ELF-1 (cell line): Measurements from ENCODE around the gene PRKD2.
A peak's percentile ranks its signal among the peaks of the same experiment; 100 is the strongest.
"Not testable (repeated sequence)": the region's sequence is repeated elsewhere in the genome, so short reads cannot be mapped to it uniquely, and the experiment has no call there.

Experiments used
- DNase-seq: peaks from one replicate; pipeline ENCODE4 v3.0.0-alpha.2; 2016; ENCODE audit warnings: low read depth, low spot score

The PRKD2 gene

DNA sequence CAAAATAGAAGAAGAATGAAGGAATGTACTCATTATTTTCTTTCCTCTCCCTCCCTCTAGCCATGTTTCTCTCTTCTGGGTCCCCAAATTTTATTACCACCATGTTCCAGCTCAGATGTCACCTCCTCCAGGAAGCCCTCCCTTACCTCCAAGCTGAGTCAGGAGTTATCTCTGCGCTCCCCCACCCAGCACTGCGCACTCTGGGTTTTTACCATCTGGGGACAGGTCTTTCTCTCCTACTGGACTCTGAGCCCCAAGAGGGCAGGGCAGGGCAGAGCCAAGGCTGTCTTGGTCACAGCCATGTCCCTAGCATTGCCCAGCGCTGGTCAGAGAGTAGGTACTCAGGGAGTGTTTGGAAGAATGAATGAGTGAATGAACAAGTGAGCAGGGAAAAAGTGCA is 83.8 kb downstream of the PRKD2 start:
- DNase-seq: no peak

DNA sequence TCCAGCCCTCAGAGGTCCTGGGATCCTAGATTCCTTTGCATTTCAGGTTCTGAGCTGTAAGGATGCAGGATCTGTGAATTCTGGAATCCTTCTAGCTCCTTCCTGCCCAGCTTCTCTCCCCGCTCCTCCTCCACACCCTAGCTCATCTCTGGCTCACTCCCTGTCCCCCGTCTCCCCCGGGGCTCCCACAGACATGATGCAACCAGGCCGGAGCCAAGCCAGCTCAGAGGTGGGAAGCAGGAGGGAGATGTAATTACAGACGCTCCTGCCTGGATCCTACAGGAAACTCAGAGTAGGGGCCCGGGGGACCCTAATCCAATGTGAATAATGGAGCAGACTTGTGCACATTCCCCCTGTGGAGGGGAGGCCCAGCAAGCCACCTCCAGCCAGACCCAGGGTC is 85.4 kb downstream of the PRKD2 start:
- DNase-seq: no peak

DNA sequence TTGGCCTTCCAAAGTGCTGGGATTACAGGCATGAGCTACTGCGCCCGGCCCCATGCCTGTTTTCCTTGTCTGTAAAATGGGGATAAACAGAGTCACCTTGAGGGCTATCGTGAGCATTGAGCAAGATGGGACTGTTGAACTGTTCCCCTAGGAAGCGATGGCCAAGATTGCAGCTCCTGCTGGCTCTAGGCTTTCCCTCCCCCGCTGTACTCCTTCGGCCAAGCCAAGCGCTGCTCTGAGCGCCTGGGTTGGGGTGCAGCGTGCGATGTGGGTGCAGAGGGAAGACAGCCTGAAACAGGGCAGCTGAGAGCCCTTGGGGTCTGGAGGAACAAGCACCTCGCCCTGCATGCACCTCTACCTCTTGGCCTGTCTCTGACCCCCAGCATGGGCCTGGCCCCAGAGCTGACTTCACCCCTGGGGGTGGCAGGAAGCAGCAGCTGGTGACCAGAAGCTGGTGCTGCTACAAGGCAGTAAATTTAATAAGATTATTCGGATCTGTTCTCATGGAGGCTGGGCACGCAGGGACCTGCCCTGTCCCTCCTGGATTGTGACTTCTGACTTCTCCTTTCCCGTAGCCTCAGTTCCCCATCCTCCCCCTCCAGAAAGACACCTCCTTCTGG is 86.2 kb downstream of the PRKD2 start:
- DNase-seq: no peak

DNA sequence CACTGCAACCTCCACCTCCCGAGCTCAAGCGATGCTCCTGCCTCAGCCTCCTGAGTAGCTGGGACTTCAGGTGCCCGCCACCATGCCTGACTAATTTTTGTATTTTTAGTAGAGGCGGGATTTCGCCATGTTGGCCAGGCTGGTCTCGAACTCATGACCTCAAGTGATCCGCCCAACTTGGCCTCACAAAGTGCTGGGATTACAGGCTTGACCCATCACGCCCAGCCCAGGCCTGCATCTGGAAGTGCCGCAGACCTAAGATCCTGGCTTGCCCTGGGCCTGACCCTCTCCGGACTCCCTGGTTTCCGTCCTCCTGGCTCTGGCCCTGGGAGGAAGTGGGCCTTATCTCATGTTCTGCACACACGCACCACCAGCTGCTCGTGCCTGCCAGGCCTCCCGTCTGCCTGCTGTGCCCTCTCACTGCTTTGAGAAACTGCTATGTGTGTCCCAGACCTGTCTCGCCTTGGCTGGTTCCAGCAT is 87.3 kb downstream of the PRKD2 start:
- DNase-seq: peak; percentile 74

DNA sequence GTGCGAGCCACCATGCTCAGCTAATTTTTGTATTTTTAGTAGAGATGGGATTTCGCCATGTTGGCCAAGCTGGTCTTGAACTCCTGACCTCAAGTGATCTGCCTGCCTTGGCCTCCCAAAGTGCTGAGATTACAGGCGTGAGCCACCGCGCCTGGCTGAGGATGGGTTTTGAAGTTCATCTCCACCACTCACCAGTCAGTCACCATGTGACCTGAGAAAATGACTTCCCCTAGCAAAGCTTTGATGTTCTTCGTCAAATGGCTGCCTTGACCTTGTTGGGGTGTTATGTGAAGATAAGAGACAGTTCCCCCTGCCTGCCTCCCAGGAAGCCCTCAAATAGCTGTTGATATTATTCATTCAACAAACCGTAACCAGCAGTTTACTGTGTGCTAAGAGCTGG is 87.9 kb downstream of the PRKD2 start:
- not testable (repeated sequence) for DNase-seq

DNA sequence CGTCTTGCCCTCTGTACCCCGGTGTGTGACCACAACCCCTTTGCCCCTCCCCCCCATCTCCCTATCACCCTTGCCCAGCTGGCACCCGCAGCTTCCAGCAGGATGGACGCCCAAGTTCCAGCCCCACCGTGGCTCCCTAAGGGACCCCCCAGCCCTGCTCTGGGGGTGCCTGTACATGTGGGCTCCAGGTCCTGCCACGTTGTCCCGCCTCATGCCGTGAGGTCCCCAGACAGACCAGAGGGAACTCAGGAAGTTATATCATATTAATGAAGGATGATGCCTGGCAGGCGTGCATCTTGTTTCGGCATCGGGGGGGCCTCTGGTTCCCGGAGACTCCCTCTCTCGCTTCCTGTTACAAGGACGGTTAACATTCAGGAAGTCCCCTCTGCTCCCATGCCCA is 90.5 kb downstream of the PRKD2 start:
- no peak for DNase-seq

DNA sequence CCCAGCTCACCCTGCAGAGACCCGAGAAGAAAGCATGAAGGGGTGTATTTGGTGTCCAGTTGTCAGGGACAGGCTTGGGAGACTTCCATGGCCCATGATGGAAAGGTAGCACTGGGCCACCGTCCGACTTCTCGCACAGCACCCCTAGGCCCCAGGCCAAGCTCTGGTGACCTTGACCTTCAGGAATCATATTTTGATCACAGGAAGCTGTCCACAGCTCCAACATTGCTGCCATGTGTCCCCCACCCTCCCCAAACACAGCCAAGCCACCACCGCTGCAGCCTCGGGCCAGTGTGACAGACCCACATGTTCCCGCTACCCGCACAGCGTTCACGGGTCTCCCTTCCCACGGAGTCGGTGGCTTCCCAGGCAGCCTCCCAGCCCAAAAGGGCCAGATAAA is 91.2 kb downstream of the PRKD2 start:
- DNase-seq: no peak

DNA sequence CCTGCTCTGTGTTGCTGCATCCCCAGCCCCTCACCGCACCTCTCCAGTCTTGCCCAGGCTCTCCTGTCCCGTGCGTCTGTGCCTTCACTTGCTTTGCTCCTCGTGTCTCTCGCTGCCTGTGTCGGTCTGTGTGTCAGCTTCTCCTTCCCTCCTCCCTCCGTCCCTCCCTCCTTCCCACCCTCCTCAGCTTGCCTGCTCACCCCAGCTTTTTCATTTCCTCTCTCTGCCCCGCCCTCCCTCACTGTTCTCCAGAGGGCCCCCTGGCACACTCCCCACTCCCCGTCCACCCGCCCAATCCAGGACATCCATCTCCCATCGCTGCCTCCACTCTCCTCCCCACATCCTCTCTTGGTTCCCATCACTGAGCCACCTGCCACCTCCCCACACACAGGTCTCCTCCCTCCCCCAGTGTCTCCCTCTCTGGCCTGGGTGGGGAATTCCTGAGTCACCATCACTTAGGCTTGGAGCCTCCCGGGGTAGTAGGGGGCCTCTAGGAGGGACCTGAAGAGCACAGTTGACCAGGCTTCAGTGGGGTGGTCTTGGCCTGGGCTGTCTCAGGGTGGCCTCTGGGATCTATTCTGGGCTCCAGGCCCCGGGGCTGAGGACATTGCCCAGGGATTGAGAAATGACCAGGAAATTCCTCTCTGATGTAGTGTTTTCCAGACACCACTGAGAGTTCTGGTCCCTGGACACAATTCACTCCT is 91.8 kb downstream of the PRKD2 start, which contains the start of gene PTGIR:
Gene PTGIR (minus strand): TSS at position 132 of the 704 bp plus-strand sequence. CDS start 864 bp downstream, outside the sequence.
- DNase-seq: no peak
